Stimulated activated CD4-positive, alpha-beta T cell treated with anti-CD3 and anti-CD28 coated beads, TNF-alpha, amount 100 ng/mL, for 4 hours (primary cell): ENCODE measurements around the gene OR5B2.
"Not testable (repeated sequence)": the region's sequence is repeated elsewhere in the genome, so short reads cannot be mapped to it uniquely, and the experiment has no call there.

Experiments
- DNase-seq, 3 experiments: peaks; one replicate each; pipeline ENCODE4 v3.0.0-alpha.2; 2020; ENCODE audit warnings: low read depth in 3 of 3

OR5B2 gene

DNA sequence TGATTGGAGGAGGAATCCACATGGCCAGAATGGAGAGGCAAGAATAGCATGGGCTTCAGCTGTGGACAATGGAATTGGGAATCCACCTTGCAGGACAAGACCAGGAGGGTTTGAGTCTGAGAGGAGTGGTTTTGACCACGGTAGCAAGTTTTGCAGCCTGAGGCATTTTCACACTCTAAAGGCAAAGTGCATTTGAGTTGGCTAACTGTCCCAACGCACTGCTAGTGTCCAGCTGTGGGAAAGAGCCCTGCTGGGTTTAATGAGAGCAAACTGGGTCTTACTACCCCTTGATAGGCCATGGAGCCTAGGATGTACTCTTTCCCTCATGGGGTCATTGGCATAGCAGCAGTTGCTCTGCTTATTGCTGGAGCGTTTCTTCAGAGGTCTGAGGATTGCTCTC, at the start of gene OR5B2:
Gene OR5B2, minus strand, starts transcription at position 101 of the 400 bp plus-strand sequence. CDS start 4,860 bp downstream, outside the sequence.
- DNase-seq: no peak

DNA sequence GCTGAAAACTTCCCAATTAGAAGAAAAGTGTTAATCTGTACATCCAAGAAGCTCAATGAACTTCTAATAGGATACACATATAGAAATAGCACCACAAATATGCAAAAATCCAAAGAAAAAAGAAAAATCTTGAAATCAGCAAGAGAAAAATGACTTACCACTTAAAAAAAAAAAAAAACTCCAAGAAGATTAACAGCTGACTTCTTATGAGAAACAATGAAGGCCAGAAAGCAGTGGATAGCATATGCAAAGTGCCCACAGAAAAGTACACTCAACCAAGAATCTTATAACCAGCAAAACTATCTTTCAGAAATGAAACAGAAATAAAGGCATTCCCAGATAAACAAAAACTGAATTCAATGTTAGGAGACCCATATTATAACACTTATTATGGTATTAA, 44.0 kb upstream of the OR5B2 start:
- DNase-seq: no peak

DNA sequence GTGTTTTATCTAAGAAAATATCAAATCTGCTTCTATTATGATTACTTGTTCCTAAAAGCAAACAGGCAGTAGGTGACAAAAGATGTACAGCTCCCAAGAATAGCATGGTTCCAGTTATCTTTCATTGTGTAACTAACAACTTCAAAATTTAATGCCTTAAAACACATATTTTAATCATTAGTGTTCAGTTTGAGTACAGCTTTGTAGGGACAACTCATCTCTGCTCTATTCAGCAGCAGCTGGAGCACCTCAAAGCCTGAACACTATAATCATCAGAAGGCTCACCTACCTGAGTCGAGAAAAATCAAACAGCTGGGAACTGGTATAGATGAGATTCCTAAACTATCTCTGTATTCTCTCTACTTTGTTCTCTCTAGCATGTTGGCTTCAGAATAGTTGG, 38.4 kb upstream of the OR5B2 start:
- no peak for DNase-seq

DNA sequence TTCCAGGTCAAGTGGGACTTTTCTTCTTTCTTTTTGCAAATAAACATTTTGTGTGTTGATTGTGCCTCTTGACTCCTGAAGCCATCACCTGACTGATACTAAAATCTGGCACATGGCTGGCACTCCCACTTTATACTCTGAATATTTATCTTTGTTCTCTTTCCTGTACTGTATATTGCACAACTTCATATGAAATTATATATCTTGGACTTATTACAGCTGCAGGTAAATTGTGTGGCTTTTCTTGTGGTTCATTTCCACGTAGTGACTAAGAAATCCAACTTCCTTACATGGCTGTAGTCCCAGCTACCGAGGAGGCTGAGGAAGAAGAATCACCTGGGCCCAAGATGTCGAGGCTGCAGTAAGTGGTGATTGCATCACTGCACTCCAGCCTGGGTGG, 37.8 kb upstream of the OR5B2 start:
- no peak for DNase-seq

DNA sequence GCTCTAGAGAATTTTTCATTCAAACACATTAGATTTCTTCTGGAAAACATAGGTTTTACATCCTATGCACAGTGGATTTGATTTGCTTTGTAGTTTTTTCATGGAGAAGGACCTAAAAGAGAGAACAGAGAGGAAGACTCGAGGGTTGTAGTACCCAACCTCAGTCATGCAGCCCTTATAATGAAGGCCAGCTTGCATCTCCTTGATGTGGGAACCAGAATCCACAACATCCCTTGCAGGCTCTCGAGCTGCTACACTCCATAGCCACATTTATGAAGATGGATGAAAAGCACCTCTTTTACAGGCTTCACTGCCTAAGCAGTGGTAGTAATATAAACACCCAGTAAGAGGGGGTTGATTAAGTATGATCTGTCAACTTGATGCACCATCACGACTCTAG, 23.7 kb upstream of the OR5B2 start:
- no peak for DNase-seq

DNA sequence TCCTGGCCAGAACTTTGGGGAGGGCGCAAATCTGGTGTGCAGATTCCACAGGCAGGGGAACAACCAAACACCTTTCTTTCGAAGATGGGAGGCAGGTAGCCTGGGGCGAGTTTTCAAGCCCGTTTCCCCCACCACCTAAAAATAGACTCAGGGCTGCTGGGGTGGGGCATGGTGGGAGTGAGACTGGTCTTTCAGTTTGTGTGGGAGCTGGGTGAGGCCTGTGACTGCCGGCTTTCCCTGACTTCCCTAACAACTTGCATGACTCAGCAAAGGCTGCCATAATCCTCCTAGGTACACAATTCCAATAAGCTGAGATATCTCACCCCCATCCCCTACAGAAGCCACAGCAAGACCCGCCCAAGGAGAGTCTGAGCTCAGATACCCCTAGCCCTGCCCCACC, 18.4 kb upstream of the OR5B2 start:
- DNase-seq: no peak

DNA sequence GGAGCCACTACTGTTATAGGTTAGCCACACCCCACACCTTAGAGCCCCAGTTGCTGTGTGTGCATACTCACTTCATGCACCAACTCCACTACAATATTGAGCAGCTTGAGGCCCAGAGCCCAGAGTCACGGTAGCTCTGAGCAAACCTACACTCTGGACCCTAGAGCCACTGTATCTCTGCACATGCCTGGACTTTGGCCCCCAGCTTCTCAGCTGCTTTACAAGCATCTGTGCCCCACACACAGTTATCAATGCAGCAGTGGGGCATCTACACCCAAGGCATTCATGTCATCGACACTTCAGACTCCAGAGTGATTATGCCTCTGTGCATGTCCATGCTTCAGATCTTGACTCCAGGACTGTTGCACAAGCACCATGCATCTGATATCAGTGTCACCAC, 16.4 kb upstream of the OR5B2 start:
- DNase-seq: no peak

DNA sequence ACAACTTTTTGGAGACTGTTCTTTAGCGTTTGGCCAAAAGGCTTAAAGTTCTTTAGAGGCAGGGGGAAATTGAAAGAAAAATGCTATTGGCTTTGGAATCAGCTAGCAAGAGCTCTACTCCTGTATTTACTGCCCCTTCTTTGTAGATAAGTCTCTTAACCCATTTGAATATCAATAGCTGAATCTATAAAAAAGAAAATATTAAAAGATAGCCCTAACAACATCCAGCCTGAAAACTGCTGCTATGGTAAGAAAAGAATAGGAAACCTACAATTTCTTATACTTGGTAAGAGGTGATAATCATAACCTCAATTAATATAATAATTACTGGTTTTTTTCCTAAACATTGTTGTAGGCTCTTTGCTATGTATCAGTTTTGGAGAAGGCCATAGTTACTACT, 14.2 kb upstream of the OR5B2 start, which contains the start of gene OR5B12:
Gene OR5B12, minus strand, starts transcription at position 101 of the 400 bp plus-strand sequence. CDS start 2,085 bp downstream, outside the sequence.
- no peak for DNase-seq

DNA sequence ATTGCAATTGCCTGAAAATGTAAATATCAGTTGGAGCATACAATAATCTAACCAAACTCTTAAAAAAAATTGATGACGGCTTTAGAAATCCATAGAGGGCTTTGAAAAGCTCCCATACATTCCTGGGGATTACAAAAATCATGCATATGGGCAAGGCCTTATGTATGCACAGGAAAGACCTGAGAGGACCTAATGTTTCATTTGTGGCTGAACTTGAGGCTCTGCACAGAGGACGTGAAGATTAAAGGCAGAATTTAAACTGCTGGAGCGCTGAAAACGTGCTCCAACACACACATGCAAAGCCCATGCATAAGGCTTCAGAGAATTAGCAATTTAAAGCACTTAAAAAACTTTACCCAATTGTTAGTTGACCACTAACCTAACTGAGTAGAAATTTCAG, 10.6 kb upstream of the OR5B2 start:
- DNase-seq: no peak

DNA sequence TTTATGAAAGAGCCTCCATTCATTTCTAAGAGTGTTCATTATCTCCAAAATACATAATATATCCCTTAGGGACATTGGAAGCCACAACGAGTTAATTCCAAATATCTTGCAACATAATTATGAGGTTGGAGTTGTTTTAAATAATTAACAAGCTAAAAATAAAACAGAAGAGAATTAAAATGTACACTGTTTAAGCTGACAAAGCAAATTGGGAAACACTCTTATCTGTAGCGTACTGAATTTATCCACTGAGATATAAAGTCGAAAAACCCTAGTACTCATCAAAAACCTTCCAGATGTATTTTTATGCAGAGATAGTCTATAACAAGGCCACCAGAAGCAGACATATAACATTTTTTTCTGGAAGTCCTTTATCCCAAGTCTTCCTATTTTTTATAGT, 6.3 kb upstream of the OR5B2 start:
- DNase-seq: no peak

DNA sequence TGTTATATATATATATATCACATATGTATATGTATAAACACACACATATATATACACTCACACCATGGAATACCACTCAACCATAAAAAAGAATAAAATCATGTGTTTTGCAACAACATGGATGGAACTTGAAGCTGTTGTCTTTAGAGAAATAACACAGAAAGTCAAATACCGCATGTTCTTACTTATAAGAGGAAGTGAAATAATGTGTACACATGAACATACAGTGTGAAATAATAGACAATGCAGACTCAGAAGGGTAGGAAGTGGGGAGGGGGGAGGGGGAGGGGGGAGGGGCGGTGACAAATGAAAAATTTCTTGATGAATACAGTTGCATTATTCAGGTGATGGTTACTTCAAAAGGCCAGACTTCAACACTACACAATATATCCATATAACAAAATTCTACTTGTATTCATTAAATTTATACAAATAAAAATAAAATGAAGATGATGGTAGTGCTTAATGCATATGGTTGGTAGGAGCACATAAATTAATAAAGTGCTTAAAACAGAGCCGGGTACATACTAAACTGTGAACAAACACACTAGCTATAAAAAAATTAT, 5.8 kb upstream of the OR5B2 start:
- DNase-seq: no peak

DNA sequence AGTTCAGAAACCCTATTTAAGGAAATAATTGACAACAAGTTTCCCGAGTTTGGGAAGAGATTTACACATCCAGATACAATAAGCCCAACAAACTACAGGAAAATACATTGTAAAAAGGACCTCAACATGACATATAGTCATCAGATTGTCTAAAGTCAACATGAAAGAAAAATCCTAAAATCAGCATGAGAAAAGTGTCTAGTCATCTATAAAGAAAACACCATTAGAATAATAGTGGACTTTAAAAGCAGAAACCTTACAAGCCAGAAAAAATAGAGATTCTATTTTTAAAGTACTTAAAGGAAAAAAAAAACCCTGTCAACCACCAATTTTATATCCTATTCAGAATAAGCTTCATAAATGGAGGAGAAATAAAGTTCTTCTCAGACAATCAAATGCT, 1.4 kb upstream of the OR5B2 start:
- DNase-seq: no peak

DNA sequence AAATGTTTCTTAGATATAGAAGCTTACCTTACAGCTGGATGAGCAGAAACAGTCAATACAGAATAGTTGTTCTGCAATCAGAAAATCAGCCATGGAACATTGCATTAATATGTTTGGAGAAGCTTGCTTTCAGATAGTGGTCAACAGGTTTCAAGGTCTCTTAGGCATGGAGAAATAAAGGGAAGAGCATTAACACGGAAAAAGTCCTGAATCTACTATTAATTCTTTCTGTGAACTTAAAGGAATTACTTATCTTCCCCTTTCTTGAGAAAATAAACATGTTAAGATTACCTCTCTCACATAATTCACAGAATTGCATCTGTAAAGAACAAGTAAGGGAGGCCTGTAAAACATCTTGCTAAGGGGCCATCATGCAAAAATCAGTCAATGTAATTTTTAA, 21.1 kb downstream of the OR5B2 start, which contains the start of gene OR5B3:
Gene OR5B3, minus strand, starts transcription at position 101 of the 400 bp plus-strand sequence. CDS start 3,465 bp downstream, outside the sequence.
- no peak for DNase-seq

DNA sequence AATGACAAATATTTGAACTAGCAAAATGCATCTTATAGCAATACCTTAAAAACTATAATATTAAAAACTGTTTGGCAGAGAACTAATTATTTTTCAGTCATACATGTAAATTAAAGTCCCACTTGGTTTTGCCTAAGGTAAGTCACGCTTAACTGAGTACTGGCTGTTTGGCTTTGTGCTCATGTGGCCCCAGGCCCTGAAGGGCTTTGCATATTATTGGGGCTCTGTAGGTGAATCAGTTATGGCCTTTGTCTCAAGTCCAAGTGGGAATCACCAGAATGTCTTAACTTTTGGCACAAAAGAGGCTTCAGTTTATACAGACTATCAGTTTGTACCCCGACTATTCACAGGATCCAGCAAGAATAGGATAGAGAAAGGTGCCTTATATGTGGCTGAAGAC, 28.3 kb downstream of the OR5B2 start:
- DNase-seq: not testable (repeated sequence)

DNA sequence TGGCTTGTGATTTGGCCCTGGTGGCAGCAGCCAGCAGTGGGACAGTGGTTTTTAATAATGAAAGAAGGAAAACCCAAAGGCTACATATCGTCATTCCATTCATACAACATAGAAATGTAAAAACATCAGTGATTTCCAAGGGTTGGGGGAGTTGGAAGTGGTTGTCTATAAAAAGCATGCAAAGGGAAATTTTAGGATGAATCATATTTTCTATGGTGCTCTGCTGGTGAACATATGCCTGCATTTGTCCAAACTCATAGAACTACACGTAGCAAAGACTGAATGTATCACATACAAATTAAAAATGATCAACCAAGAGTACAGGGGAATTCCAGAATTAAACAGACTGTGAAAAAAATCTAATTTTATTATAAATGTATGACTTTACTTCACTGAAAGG, 32.3 kb downstream of the OR5B2 start:
- DNase-seq: no peak

DNA sequence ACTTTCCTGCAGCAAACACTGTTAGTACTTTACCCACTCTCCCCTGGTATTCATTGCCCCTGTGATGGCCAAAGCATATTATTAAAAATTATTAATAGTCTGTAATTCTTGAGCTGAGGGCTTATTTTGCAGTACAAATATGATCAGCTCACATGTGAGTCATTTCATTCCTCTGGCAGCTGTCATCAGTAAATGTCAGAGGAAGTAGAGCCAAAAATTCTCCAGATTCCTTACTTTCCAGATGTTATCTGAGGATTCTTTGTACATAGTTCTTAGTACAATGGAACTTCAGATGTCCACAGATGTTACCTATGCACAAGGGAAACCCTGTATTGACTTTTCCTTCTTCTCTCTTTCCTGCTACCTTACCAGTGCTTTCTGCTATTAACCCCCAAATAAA, 33.7 kb downstream of the OR5B2 start:
- DNase-seq: no peak

DNA sequence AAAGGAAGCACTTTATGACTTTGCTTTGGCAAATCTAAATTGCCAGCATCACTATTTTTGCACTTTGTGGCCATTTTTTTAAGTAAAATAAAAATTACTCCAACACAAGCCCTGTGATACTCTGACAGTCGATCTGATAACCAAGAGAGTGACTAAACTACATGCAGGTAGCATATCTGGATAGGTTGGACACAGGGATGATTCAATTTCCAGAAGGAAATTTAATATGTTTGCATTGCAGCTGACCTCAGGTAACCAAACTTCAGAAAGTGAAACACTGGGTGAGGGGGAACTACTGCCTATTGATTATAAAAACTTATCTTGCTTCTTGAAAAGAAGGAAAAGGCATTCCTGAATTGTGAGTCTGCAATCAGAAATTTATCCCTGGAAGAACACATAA, 35.2 kb downstream of the OR5B2 start:
- DNase-seq: no peak

DNA sequence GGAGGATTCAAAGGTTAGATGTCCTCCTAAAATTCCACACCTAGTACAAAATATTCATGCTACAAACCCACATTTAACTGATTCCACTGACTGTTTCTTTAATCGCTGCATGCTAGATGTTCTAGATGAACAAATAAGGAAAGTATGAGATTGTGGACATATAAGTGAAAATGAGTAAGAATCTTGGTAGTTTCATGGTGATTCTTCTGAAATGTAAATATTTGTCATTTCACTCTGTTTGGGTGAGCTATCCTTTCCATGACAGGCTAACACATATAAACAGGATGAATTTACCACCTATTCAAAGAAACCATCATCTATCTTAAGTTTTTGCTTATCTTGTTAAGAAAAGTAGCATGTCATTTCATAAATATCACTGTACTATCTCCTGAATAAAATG, 36.0 kb downstream of the OR5B2 start:
- no peak for DNase-seq

DNA sequence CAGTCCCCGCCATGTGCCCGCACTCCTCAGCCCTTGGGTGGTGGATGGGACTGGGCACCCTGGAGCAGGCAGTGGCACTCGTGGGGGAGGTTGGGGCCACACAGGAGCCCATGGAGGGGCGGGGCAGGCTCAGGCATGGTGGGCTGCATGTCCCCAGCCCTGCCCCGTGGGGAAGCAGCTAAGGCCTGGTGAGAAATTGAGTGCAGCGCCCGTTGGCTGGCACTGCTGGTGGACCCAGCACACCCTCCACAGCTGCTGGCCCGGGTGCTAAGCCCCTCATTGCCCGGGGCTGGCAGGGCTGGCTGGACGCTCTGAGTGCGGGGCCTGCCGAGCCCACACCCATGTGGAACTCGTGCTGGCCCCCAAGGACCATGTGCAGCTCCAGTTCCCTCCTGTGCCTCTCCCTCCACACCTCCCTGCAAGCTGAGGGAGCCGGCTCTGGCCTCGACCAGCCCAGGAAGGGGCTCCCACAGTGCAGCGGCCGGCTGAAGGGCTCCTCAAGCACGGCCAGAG, 37.3 kb downstream of the OR5B2 start:
- no peak for DNase-seq
